CD4-positive, alpha-beta T cell treated with Interleukin-15 for 4 hours (primary cell): Measurements from ENCODE around the gene SULT1B1.

Experiments used
- DNase-seq: peaks from one replicate; pipeline ENCODE4 v3.0.0-alpha.2; 2020; ENCODE audit warnings: low spot score

The SULT1B1 gene

GRCh38 chr4:69697536-69698242 is 62.7 kb downstream of the SULT1B1 start:
- no peak for DNase-seq

GRCh38 chr4:69689599-69689998 is 70.8 kb downstream of the SULT1B1 start:
- DNase-seq, result peak; percentile 28

GRCh38 chr4:69684804-69685203 is 75.6 kb downstream of the SULT1B1 start:
- no peak for DNase-seq
